Left renal cortex interstitium (tissue), 4 donors: Measurements from ENCODE around the gene LINGO4. TPM values are rescaled to one million over a fixed set of nuclear protein-coding genes. Genes with fewer than 3 reads are reported as not detected.

Experiments
- DNase-seq, 4 donors: peaks; one replicate each; pipeline ENCODE4 v3.0.0-alpha.2; 2013; ENCODE audit warnings: low read depth in 4 of 4, low spot score in 2 of 4, missing footprints in 1 of 4
- polyA plus RNA-seq, 4 donors: library from polyadenylated mRNA; unstranded; fragments of 120-200 nt; gene quantifications; one replicate each; pipeline ENCODE4 v1.2.1, GENCODE V29; 2013; ENCODE audit not compliant: insufficient read length in 4 of 4

LINGO4 gene
- polyA plus RNA-seq, 4 donors: not detected

- DNase-seq: no peak
These were observed 48.9 kb downstream of the LINGO4 start for GRCh38 chr1:151756291-151756690.

Other genes starting within 250 kb of the LINGO4 start
- 10 to 100 TPM; 16.3 to 29.6 (median 23.0) TPM for gene SNX27, start 193.4 kb downstream of the LINGO4 start, polyA plus RNA-seq
- under 1 TPM; 0.20 to 0.77 (median 0.46) TPM for gene CELF3, start 88.6 kb downstream of the LINGO4 start, polyA plus RNA-seq
- gene RIIAD1, start 83.9 kb downstream of the LINGO4 start, polyA plus RNA-seq: under 1 TPM in 1 of 4 donors, not detected in 3; 0.38 TPM
- gene MRPL9, start 41.9 kb downstream of the LINGO4 start, polyA plus RNA-seq: 100 to 1,000 TPM; 105 to 116 (median 114) TPM
- gene TDRKH, start 14.9 kb downstream of the LINGO4 start, polyA plus RNA-seq: 10 to 100 TPM in 1 of 4 donors, 1 to 10 TPM in 3; 7.9 to 11.7 (median 8.9) TPM
- gene RORC, start 26.4 kb upstream of the LINGO4 start, polyA plus RNA-seq: 1 to 10 TPM in 3 of 4 donors, under 1 TPM in 1; 0.95 to 1.6 (median 1.1) TPM
- under 1 TPM; 0.20 to 0.46 (median 0.32) TPM for gene C2CD4D, start 34.4 kb upstream of the LINGO4 start, polyA plus RNA-seq
- gene THEM5, start 48.3 kb upstream of the LINGO4 start, polyA plus RNA-seq: under 1 TPM; 0.41 to 0.82 (median 0.82) TPM
- gene THEM4, start 104.1 kb upstream of the LINGO4 start, polyA plus RNA-seq: 10 to 100 TPM; 18.1 to 44.6 (median 31.7) TPM
- gene S100A10, start 188.4 kb upstream of the LINGO4 start, polyA plus RNA-seq: 100 to 1,000 TPM; 194 to 269 (median 233) TPM
- 100 to 1,000 TPM; 215 to 317 (median 278) TPM for gene S100A11, start 231.6 kb upstream of the LINGO4 start, polyA plus RNA-seq